Tibial nerve (tissue), 4 donors: ENCODE measurements around the gene PABPN1L. TPM values are rescaled to one million over a fixed set of nuclear protein-coding genes. Genes with fewer than 3 reads are reported as not detected.

Experiments
- DNase-seq, 2 donors: peaks; one replicate each; pipeline ENCODE4 v3.0.0-alpha.2; 2019; ENCODE audit warnings: low spot score in 2 of 2
- H3K27ac ChIP-seq, 4 donors: fragments of 200-600 bp; sonication (generic) in 3 of 4; one replicate each; pipeline ENCODE4 v1.5.1; 2017 to 2019; ENCODE audit warnings: mild to moderate bottlenecking in 1 of 4
- H3K27me3 ChIP-seq, 2 donors: fragments of 200-600 bp; sonication (generic) in 1 of 2; one replicate each; pipeline versions ENCODE4 v1.5.1 to v1.6.0; 2017 to 2019
- H3K36me3 ChIP-seq, 3 donors: fragments of 200-600 bp; sonication (generic); one replicate each; pipeline ENCODE4 v1.5.1; 2018 to 2019
- H3K4me1 ChIP-seq, 4 donors: fragments of 200-600 bp; sonication (generic) in 3 of 4; one replicate each; pipeline ENCODE4 v1.5.1; 2017 to 2019
- H3K4me3 ChIP-seq, 4 donors: fragments of 200-600 bp; sonication (generic) in 3 of 4; one replicate each; pipeline ENCODE4 v1.5.1; 2017 to 2019; ENCODE audit warnings: mild to moderate bottlenecking in 1 of 4, moderate library complexity in 1 of 4
- H3K9me3 ChIP-seq, 4 donors: fragments of 200-600 bp; sonication (generic) in 3 of 4; one replicate each; pipeline ENCODE4 v1.5.1; 2017 to 2019
- EP300 ChIP-seq, 2 donors: sonication (generic); formaldehyde crosslinking; IDR thresholded peaks; one replicate each; pipeline ENCODE4 v1.6.1; 2017; ENCODE audit warnings: antibody characterized with exemption in 2 of 2, mild to moderate bottlenecking in 1 of 2
- POLR2A ChIP-seq, 2 donors: fragments of 450-650 bp; IDR thresholded peaks; one replicate each; pipeline ENCODE4 v1.6.1; 2017; ENCODE audit warnings: antibody characterized with exemption in 2 of 2, mild to moderate bottlenecking in 2 of 2, moderate library complexity in 2 of 2
- WGBS, 2 donors: methylation state at CpG; one replicate each; pipeline ENCODE4 v1.1.5; 2018; 5-methylcytosine and 5-hydroxymethylcytosine counted together
- total RNA-seq, 4 donors: library from RNA; depleted of rRNA; stranded (reverse); fragments of >200 nt; gene quantifications; one replicate each; pipeline ENCODE4 v1.1.0, GENCODE V29; 2016
- TF ChIP-seq, protein P1 (sequence below), 5 experiments: fragments of 200-600 bp in 3 of 5; fragments of 450-650 bp in 2 of 5; sonication (generic) in 3 of 5; IDR thresholded peaks; one replicate each; pipeline ENCODE4 v1.5.1; 2016 to 2019; ENCODE audit warnings: antibody characterized with exemption in 5 of 5, mild to moderate bottlenecking in 3 of 5, moderate library complexity in 2 of 5

PABPN1L gene
- total RNA-seq, 4 donors from 2014 or later = not detected

DNA sequence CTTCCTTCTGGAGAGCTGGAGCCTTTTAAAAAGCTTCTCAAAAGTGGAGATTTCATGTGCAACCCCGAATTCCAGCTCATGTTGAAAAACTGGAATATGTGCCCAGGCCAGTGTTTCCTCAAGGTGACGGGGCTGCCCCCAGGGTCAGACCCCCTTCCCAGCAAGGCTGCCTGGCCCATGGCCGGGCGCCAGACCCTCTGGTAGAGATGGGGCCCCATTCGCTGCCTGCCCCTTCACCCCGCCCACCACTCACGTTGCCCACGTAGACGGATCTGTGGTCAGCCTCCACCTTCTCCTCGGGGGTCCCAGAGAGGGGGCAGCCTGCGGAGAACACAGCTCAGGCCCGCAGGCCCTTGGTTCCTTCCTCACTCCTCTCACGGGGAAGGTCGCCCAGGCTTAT lies 1.1 kb downstream of the PABPN1L start:
- DNase-seq = no peak
- Histone ChIP-seq H3K27me3 (peaks cover 0 to 14% of the 10 kb centered on the region in 2 donors), H3K4me3 (no peak overlapping the region), H3K36me3 (peaks cover 0 to 37% (median 12%) of the 10 kb centered on the region in 3 donors), H3K4me1 (no peaks in the 10 kb centered on the region), H3K27ac (no peak overlapping the region), H3K9me3 (no peaks in the 10 kb centered on the region)
- 64 to 65% methylated on average over 10 to 14 of the region's 14 CpGs for WGBS, 2 donors
- TF ChIP-seq EP300 (IDR thresholded peaks at IDR 0.05) (no peak), POLR2A (IDR thresholded peaks at IDR 0.05) (no peak)
- TF ChIP-seq, protein P1, sequence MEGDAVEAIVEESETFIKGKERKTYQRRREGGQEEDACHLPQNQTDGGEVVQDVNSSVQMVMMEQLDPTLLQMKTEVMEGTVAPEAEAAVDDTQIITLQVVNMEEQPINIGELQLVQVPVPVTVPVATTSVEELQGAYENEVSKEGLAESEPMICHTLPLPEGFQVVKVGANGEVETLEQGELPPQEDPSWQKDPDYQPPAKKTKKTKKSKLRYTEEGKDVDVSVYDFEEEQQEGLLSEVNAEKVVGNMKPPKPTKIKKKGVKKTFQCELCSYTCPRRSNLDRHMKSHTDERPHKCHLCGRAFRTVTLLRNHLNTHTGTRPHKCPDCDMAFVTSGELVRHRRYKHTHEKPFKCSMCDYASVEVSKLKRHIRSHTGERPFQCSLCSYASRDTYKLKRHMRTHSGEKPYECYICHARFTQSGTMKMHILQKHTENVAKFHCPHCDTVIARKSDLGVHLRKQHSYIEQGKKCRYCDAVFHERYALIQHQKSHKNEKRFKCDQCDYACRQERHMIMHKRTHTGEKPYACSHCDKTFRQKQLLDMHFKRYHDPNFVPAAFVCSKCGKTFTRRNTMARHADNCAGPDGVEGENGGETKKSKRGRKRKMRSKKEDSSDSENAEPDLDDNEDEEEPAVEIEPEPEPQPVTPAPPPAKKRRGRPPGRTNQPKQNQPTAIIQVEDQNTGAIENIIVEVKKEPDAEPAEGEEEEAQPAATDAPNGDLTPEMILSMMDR (IDR thresholded peaks at IDR 0.05) = no peak

DNA sequence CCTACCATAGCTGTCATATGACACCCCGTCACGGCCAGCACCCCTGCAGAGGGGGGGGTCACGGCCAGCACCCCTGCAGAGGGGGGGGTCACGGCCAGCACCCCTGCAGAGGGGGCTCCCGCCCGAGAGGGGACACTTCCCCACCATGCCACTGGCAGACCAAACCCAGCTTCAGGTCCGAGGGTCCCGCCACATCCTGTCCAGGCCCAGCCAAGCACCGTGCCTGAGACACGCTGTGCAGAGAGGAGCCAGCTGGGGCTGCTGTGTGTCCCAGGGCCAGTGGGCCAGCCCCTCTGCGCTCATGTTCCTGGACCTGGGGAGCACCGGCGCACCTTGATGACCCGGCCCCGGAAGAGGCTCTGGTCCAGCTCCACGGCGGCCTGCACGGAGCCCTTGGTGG lies 1.9 kb downstream of the PABPN1L start:
- H3K4me1 ChIP-seq = no peaks in the 10 kb centered on the region
- no peaks in the 10 kb centered on the region for H3K9me3 ChIP-seq
- peaks cover 0 to 8% of the 10 kb centered on the region in 2 donors for H3K27me3 ChIP-seq
- no peak overlapping the region for H3K4me3 ChIP-seq
- 65 to 78% methylated on average over 11 to 15 of the region's 18 CpGs for WGBS, 2 donors
- DNase-seq = no peak
- no peak overlapping the region for H3K27ac ChIP-seq
- TF ChIP-seq EP300 (IDR thresholded peaks at IDR 0.05) (no peak), POLR2A (IDR thresholded peaks at IDR 0.05) (no peak)
- TF ChIP-seq, protein P1 (IDR thresholded peaks at IDR 0.05) = no peak
- H3K36me3 ChIP-seq = peaks cover 3 to 45% (median 13%) of the 10 kb centered on the region in 3 donors

DNA sequence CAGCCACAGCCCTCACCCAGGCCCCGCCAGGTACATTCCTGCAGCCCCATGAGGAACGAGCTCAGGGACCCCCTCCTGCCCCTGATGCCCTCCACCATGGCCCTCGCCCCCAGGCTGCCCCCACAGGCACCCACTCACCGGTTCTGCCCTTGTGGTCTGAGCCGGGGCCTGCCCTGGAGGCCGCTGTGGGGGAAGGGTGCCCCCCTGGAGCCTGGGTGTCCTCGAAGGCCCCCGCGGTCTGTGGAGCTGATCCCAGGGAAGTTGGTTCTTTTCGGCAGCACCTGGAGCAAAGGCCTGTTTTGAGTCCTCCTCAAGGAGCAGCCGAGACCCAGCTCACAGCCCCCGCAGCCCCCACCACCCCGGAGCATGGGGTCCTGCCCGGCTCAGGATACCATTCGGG lies 2.4 kb downstream of the PABPN1L start:
- Histone ChIP-seq H3K27me3 (peaks cover 0 to 3% of the 10 kb centered on the region in 2 donors), H3K4me3 (no peak overlapping the region), H3K27ac (no peak overlapping the region), H3K9me3 (no peaks in the 10 kb centered on the region), H3K4me1 (peaks cover 0 to 2% (median 0%) of the 10 kb centered on the region in 4 donors), H3K36me3 (peaks cover 3 to 49% (median 17%) of the 10 kb centered on the region in 3 donors)
- TF ChIP-seq EP300 (IDR thresholded peaks at IDR 0.05) = no peak
- 80 to 86% methylated on average over 1 to 15 of the region's 15 CpGs for WGBS, 2 donors
- DNase-seq = no peak

DNA sequence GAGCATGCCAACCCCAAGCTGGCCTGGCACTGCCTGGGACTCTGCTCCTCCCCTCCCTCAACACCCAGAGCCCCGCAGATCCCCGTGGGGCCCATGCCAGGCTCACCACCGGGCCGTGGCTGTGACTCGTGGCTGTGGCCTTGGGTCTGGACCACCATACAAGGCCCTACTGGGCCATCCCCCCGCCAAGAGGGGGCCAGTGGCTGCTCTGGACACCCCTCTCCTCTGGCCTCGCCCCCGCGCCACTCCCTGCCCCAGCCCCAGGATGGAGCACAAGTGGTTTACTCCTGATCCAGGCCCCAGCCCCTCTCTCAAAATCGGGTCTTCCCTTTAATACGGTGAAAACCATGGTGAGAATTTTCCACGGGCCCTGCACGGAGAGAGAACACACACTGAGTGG lies 3.0 kb downstream of the PABPN1L start:
- Histone ChIP-seq H3K36me3 (peaks cover 3 to 54% (median 22%) of the 10 kb centered on the region in 3 donors), H3K4me3 (no peak overlapping the region), H3K9me3 (no peaks in the 10 kb centered on the region), H3K27ac (no peak overlapping the region), H3K27me3 (no peaks in the 10 kb centered on the region), H3K4me1 (peaks cover 0 to 8% (median 4%) of the 10 kb centered on the region in 4 donors)
- TF ChIP-seq, protein P1 (IDR thresholded peaks at IDR 0.05) = no peak
- TF ChIP-seq POLR2A (IDR thresholded peaks at IDR 0.05) (no peak), EP300 (IDR thresholded peaks at IDR 0.05) (no peak)
- 74 to 85% methylated on average over 9 to 13 of the region's 13 CpGs for WGBS, 2 donors
- no peak for DNase-seq

DNA sequence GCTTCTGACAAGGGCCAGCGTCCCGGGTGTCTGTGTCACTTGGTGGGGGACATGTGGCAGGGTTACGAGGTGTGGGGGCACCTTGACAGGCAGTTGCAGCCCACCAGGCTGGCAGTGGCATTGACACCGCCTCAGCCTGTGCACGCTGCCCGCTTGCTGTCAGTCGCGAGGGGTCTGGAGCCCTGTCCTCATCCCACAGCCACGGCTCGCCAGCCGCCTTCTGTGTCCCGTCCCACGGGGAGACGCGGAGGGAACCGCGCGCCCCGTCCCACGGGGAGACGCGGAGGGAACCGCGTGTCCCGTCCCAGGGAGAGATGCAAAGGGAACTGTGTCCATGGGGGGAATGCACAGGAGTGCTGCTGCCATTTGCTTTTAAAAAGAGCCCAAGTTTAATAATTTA lies 3.5 kb downstream of the PABPN1L start:
- TF ChIP-seq, protein P1 (IDR thresholded peaks at IDR 0.05) = no peak
- TF ChIP-seq POLR2A (IDR thresholded peaks at IDR 0.05) (no peak), EP300 (IDR thresholded peaks at IDR 0.05) (no peak)
- H3K27me3 ChIP-seq = no peaks in the 10 kb centered on the region

DNA sequence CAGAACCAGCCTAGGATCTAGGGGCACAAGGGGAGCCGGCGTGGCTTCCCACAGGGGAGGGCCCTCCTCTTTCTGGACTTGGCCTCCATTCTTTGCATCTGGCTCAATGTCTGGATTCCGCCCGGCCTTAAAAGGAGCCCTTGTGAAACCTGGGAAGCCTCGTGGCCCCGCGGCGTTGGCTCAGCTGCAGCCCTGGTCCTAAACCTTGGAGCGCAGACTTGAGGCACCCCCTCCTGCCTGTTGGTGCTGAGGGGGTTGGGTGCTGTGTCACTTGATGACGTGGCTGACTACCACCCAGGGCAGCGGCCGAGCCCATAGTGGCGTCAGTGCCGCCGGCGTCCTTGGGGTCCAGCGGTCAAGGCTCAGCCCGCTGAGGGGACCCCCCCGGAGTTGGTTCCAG lies 5.1 kb downstream of the PABPN1L start:
- 94 to 95% methylated on average over 10 to 19 of the region's 19 CpGs for WGBS, 2 donors
- no peak for DNase-seq
- H3K4me1 ChIP-seq = peaks cover 0 to 19% (median 11%) of the 10 kb centered on the region in 4 donors

More for the DNA sequence above, 3.5 kb downstream of the PABPN1L start:
- H3K9me3 ChIP-seq = no peaks in the 10 kb centered on the region
- DNase-seq = no peak
- H3K27ac ChIP-seq = no peak overlapping the region
- WGBS, 2 donors = 92 to 93% methylated on average over 25 of the region's 25 CpGs
- H3K4me3 ChIP-seq = no peak overlapping the region
- peaks cover 3 to 54% (median 22%) of the 10 kb centered on the region in 3 donors for H3K36me3 ChIP-seq
- peaks cover 0 to 13% (median 8%) of the 10 kb centered on the region in 4 donors for H3K4me1 ChIP-seq

More for the DNA sequence above, 5.1 kb downstream of the PABPN1L start:
- Histone ChIP-seq H3K9me3 (no peaks in the 10 kb centered on the region), H3K36me3 (peaks cover 3 to 54% (median 22%) of the 10 kb centered on the region in 3 donors), H3K27ac (no peak overlapping the region), H3K4me3 (no peak overlapping the region), H3K27me3 (no peaks in the 10 kb centered on the region)
- TF ChIP-seq, protein P1 (IDR thresholded peaks at IDR 0.05) = no peak
- no peak for TF ChIP-seq EP300 (IDR thresholded peaks at IDR 0.05)
- TF ChIP-seq POLR2A (IDR thresholded peaks at IDR 0.05) = no peak
